Breast epithelium (tissue), 4 donors: Measurements from ENCODE around the gene HAUS2. TPM values are rescaled to one million over a fixed set of nuclear protein-coding genes. Genes with fewer than 3 reads are reported as not detected.

Source experiments
- DNase-seq, 2 donors: peaks; one replicate each; pipeline ENCODE4 v3.0.0-alpha.2; 2019; ENCODE audit warnings: low spot score in 2 of 2
- H3K27ac ChIP-seq, 2 donors: fragments of 200-600 bp; sonication (generic) in 1 of 2; one replicate each; pipeline ENCODE4 v1.5.1; 2016 to 2019; ENCODE audit warnings: mild to moderate bottlenecking in 1 of 2
- H3K27me3 ChIP-seq, 2 donors: fragments of 200-600 bp; sonication (generic) in 1 of 2; one replicate each; pipeline versions ENCODE4 v1.5.1 to v1.6.0; 2017 to 2019; ENCODE audit warnings: control low read depth in 1 of 2, mild to moderate bottlenecking in 1 of 2
- H3K36me3 ChIP-seq: fragments of 200-600 bp; one replicate; pipeline ENCODE4 v1.5.1; 2019
- H3K4me1 ChIP-seq, 2 donors: fragments of 200-600 bp; sonication (generic); one replicate each; pipeline ENCODE4 v1.5.1; 2016 to 2019; ENCODE audit warnings: control low read depth in 1 of 2
- H3K4me3 ChIP-seq, 3 donors: fragments of 200-600 bp; sonication (generic); 1 replicate in 2 of 3; 2 replicates in 1 of 3; pipeline ENCODE4 v1.5.1; 2016 to 2019; ENCODE audit warnings: mild to moderate bottlenecking in 3 of 3, moderate library complexity in 2 of 3
- H3K9me3 ChIP-seq, 2 donors: fragments of 200-600 bp; sonication (generic) in 1 of 2; one replicate each; pipeline ENCODE4 v1.5.1; 2016 to 2019; ENCODE audit warnings: control low read depth in 1 of 2
- CTCF ChIP-seq, 3 donors: fragments of 450-650 bp; IDR thresholded peaks; one replicate each; pipeline ENCODE4 v1.5.1; 2016 to 2017; ENCODE audit warnings: antibody characterized with exemption in 3 of 3, mild to moderate bottlenecking in 3 of 3, moderate library complexity in 3 of 3
- POLR2A ChIP-seq: fragments of 450-650 bp; IDR thresholded peaks from one replicate; pipeline ENCODE4 v1.6.1; 2016; ENCODE audit warnings: antibody characterized with exemption, mild to moderate bottlenecking, moderate library complexity
- POLR2AphosphoS5 ChIP-seq, 3 donors: sonication (generic); formaldehyde crosslinking; IDR thresholded peaks; one replicate each; pipeline ENCODE4 v1.6.1; 2017; ENCODE audit warnings: antibody characterized with exemption in 3 of 3
- intact Hi-C: fragments of 100-400 bp; cut with DNase I; formaldehyde crosslinking; loops from one replicate; pipeline ENCODE4 v1.15.1; 2023; ENCODE audit warnings: low total_unique reads
- total RNA-seq, 3 donors: library from RNA; depleted of rRNA; stranded (reverse); fragments of >200 nt; gene quantifications; one replicate each; pipeline ENCODE4 v1.1.0, GENCODE V29; 2016

HAUS2 gene
- total RNA-seq, 3 donors from 2014 or later, result 29.3 to 42.1 (median 30.2) TPM

GRCh38 chr15:42608752-42609488 is 60.3 kb downstream of the HAUS2 start:
- Histone ChIP-seq H3K4me1 (no peaks in the 10 kb centered on the region), H3K36me3 (no peaks in the 10 kb centered on the region), H3K27me3 (no peaks in the 10 kb centered on the region), H3K9me3 (no peaks in the 10 kb centered on the region), H3K4me3 (no peak overlapping the region), H3K27ac (peak overlapping the region in 1 of 2 donors; percentile 43)
- DNase-seq, result no peak
- intact Hi-C loops, result no loop called here
- TF ChIP-seq POLR2AphosphoS5 (IDR thresholded peaks at IDR 0.05) (no peak), POLR2A (no peak), CTCF (IDR thresholded peaks at IDR 0.05) (no peak)

GRCh38 chr15:42611532-42611931 is 62.9 kb downstream of the HAUS2 start:
- H3K36me3 ChIP-seq, result no peaks in the 10 kb centered on the region
- TF ChIP-seq POLR2AphosphoS5 (IDR thresholded peaks at IDR 0.05) (no peak), CTCF (IDR thresholded peaks at IDR 0.05) (no peak), POLR2A (no peak)
- no peaks in the 10 kb centered on the region for H3K4me1 ChIP-seq
- H3K27me3 ChIP-seq, result no peaks in the 10 kb centered on the region
- H3K27ac ChIP-seq, result peak overlapping the region in 1 of 2 donors; percentile 4
- intact Hi-C loops, result no loop called here
- H3K4me3 ChIP-seq, result no peak overlapping the region
- DNase-seq, result no peak
- no peaks in the 10 kb centered on the region for H3K9me3 ChIP-seq

GRCh38 chr15:42612367-42612912 is 63.8 kb downstream of the HAUS2 start:
- H3K9me3 ChIP-seq, result no peaks in the 10 kb centered on the region
- DNase-seq, result no peak
- H3K4me3 ChIP-seq, result no peak overlapping the region
- no peaks in the 10 kb centered on the region for H3K36me3 ChIP-seq
- intact Hi-C loops, result no loop called here
- TF ChIP-seq POLR2AphosphoS5 (IDR thresholded peaks at IDR 0.05), result no peak
- no peak for TF ChIP-seq POLR2A
- no peak for TF ChIP-seq CTCF (IDR thresholded peaks at IDR 0.05)
- no peaks in the 10 kb centered on the region for H3K4me1 ChIP-seq
- no peak overlapping the region for H3K27ac ChIP-seq
- no peaks in the 10 kb centered on the region for H3K27me3 ChIP-seq

- H3K36me3 ChIP-seq, result no peaks in the 10 kb centered on the region
- no peaks in the 10 kb centered on the region for H3K4me1 ChIP-seq
- H3K4me3 ChIP-seq, result no peak overlapping the region
- no peak for DNase-seq
- H3K27ac ChIP-seq, result no peak overlapping the region
- intact Hi-C loops, result no loop called here
- no peaks in the 10 kb centered on the region for H3K27me3 ChIP-seq
- no peak for TF ChIP-seq POLR2AphosphoS5 (IDR thresholded peaks at IDR 0.05)
- no peak for TF ChIP-seq POLR2A
- TF ChIP-seq CTCF (IDR thresholded peaks at IDR 0.05), result no peak
- H3K9me3 ChIP-seq, result no peaks in the 10 kb centered on the region
These were observed 67.5 kb downstream of the HAUS2 start for GRCh38 chr15:42616107-42616506.

Other genes with a start within 250 kb of the HAUS2 start
- gene CAPN3, start 189.3 kb upstream of the HAUS2 start, total RNA-seq, result 10 to 100 TPM; 12.5 to 27.1 (median 15.4) TPM
- 100 to 1,000 TPM in 1 of 3 donors, 10 to 100 TPM in 2; 59.6 to 151 (median 60.0) TPM for gene ZNF106, start 57.7 kb upstream of the HAUS2 start, total RNA-seq
- gene SNAP23, start 53.2 kb upstream of the HAUS2 start, total RNA-seq, result 10 to 100 TPM; 75.8 to 88.0 (median 76.0) TPM
- 10 to 100 TPM; 20.3 to 23.3 (median 23.3) TPM for gene LRRC57, start within 50 bp of the HAUS2 start, total RNA-seq
- 10 to 100 TPM; 18.6 to 27.9 (median 27.5) TPM for gene STARD9, start 26.8 kb downstream of the HAUS2 start, total RNA-seq
- gene CDAN1, start 188.3 kb downstream of the HAUS2 start, total RNA-seq, result 10 to 100 TPM in 2 of 3 donors, 1 to 10 TPM in 1; 8.8 to 15.2 (median 14.7) TPM